ENCODE data around the gene LENG8. TPM values are rescaled to one million over a fixed set of nuclear protein-coding genes. Genes with fewer than 3 reads are reported as not detected.

The LENG8 gene
- total and polyA plus RNA-seq, 10 of the 15 experiments (the other 5 are each of a cell fraction or from before 2014, with no cell fraction given) = 2.3 to 145 (median 34.4) TPM

DNA sequence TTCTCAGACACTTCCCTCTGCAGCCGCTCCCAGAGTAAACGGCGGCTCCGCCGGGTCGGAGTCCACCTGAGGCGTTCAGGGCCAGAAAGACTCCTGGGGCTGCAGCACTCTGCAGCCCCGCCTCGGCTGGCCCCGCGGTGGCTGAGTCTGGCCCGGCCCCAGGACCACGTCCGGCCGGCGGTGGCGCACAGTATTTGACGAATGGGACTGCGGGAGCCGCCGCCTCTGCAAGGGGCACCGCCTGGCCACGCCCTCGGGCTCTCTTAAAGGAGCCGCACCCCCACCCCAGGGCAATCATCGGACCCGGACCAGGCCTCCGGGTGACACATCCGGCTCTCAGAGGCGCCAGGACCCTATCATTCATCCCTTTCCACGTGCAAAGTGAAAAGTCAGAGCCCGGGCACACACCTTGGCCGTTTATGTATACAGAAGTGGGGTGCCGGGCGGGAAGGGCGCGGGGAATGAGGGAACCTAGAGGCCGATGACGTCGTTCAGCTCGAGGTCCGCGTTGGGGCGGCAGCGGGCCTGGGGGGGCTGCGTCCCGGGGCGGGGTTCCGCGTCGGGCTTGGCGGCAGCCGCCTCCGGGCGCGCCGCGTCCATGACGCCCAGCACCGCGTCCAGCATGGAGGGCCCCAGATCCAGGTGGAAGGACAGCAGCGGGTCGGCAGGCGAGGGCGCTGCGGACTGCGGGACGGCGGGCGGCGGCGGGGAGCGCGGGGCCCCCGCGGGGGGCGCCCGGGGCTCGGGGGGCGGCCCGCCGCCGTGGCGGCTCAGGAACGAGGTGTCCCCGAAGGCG lies 15.8 kb downstream of the LENG8 start (continued):
- no peak for TF ChIP-seq ZNF592 (IDR thresholded peaks at IDR 0.05)
- no peak for TF ChIP-seq NR2C2 (IDR thresholded peaks at IDR 0.05; ENCODE audit: borderline replicate concordance, control insufficient read depth, insufficient read length, low read depth)
- TF ChIP-seq GABPA (IDR thresholded peaks at IDR 0.05; ENCODE audit: low read depth) = no peak
- peak; percentile 45 for TF ChIP-seq MEF2B (IDR thresholded peaks at IDR 0.05; ENCODE audit: partially characterized antibody, poor library complexity, severe bottlenecking)
- no peak for TF ChIP-seq FOXK2 (IDR thresholded peaks at IDR 0.05)
- peak; percentile 54; the same call in 1 of the 2 replicates for TF ChIP-seq NR2F1 (conservative IDR thresholded peaks at IDR 0.05)
- no peak for TF ChIP-seq NR2C1 (IDR thresholded peaks at IDR 0.05)
- no peak for TF ChIP-seq ZSCAN29 (IDR thresholded peaks at IDR 0.05)

All from GM12878 (cell line).